ENCODE data around the gene FKBP10.
"Not testable (repeated sequence)": the region's sequence is repeated elsewhere in the genome, so short reads cannot be mapped to it uniquely, and the experiment has no call there.

The FKBP10 gene, protein sequence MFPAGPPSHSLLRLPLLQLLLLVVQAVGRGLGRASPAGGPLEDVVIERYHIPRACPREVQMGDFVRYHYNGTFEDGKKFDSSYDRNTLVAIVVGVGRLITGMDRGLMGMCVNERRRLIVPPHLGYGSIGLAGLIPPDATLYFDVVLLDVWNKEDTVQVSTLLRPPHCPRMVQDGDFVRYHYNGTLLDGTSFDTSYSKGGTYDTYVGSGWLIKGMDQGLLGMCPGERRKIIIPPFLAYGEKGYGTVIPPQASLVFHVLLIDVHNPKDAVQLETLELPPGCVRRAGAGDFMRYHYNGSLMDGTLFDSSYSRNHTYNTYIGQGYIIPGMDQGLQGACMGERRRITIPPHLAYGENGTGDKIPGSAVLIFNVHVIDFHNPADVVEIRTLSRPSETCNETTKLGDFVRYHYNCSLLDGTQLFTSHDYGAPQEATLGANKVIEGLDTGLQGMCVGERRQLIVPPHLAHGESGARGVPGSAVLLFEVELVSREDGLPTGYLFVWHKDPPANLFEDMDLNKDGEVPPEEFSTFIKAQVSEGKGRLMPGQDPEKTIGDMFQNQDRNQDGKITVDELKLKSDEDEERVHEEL

GRCh38 chr17:41812381-41813151, at the start of gene FKBP10:
TSS of gene FKBP10 (plus strand) at chr17:41813004. CDS start at chr17:41813035, 31 bp downstream.
- DNase-seq, result peak; percentile 77

GRCh38 chr17:41763327-41763726, 49.5 kb upstream of the FKBP10 start:
- no peak for DNase-seq

DNA sequence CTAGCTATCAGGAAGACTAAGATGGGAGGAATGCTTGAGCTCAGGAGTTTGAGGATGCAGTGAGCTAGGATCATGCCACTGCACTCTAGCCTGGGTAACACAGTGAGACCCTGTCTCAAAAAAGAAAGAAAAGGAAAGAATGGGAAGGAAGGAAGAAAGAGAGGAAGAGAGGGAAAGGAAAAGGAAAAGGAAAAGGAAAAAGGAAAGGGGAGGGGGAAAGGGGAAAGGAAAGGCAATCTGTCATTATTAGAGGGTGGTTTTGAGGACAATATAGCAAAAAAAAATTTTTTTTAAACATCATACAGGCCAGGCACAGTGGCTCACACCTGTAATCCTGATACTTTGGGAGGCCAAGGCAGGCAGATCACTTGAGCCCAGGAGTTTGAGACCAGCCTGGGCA, 46.7 kb upstream of the FKBP10 start:
- DNase-seq, result no peak

- DNase-seq, result no peak
These were observed 45.3 kb upstream of the FKBP10 start for GRCh38 chr17:41767324-41768042.

GRCh38 chr17:41768682-41769288, 44.0 kb upstream of the FKBP10 start:
- DNase-seq, result no peak

DNA sequence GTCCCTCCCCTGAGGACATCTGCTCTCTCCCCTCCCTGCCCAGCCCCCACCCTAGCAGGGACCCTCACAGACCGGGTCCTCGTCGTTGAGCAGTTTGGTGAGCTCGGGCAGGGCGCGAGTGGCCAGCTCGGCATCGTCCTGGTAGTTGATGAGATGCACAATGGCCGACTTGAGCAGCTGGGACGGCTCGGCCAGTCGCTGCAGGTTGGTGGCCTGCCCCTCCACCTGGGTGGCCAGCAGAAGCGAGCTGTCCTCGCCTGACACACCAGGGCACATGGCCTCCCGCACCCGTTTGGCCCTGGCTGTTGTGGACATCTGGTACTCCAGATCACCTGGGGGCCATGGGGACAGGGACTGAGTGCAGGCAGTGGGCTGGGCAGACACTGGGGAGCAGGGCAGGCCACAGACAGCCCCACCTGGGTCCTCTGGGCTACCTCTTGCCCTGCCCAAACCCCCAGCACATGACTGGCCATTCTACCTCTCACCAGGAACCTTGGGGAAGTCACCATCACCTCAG, 43.4 kb upstream of the FKBP10 start:
- no peak for DNase-seq

DNA sequence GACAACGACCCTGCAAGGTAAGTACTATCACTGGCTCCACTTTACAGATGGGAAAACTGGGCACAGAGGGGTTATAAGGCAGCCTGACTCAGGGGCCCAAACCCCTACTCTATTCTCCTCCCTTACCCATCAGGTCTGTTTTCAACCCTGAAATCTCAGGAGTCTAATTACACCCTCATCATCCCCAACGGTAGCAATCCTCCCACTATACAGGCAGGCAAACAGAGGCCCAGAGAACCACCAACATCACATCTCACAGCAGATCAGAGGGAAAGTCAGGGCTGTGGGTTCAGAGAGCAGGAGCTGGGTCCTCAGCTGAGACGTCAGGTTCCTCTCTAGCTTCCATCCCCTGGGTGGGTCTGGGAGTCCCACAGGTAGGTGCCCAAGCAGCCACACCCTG, 42.8 kb upstream of the FKBP10 start:
- no peak for DNase-seq

GRCh38 chr17:41771389-41772206, 41.2 kb upstream of the FKBP10 start:
- DNase-seq, result no peak

GRCh38 chr17:41772218-41772585, 40.6 kb upstream of the FKBP10 start:
- DNase-seq, result no peak

DNA sequence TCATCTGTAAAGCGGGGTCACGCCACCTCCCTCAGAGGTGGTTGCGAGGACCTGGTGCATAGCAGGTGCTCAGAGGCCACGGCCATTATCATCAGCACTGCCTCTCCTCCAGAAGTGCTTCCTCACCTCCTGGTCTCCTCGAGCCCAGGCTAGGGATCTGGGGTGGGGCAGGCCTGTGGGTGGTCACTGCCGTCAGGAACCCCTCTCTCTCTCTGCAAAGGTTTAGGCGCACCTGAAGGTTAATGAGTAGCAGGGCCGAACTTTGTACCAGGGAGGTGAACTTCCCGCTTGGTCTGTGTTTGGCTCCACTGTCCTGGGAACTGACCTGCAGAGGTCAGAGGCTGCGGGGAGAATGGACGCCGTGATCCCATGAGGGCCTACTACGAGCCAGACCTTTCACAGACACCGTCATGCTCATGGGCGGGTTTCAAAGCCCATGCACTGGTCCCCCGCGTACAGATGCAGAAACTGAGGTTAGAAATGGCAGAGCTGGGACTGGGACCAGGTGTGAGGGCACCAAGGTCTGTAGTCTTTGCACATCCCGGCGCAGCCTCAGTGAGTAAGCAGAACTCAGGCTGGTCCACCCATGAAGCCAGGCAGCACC, 40.1 kb upstream of the FKBP10 start:
- no peak for DNase-seq

GRCh38 chr17:41773190-41773588, 39.6 kb upstream of the FKBP10 start:
- DNase-seq, result no peak

DNA sequence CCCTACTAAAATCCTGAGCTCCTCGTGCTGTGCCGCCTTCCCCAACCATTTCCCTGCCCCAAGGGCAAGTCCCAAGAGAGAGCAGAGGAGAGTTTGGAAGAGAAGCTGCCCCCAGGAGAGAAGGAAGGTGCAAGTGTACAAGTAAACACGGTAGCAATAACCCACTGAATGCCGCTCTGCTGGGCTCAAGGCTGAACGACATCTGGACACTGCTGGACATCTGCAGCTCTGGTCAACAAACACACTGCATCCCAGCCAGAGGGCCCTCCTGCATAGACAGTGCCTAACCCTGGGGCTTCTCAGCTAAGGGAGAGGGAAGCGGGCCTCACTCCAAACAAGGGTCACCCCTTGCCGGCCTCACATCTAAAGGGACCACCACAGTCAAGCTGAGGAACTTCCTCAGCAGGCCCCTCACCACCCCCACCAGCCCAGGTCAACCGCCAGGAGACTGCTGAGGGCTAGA, 39.0 kb upstream of the FKBP10 start:
- no peak for DNase-seq

GRCh38 chr17:41775394-41776226, 37.2 kb upstream of the FKBP10 start:
- DNase-seq, result no peak

DNA sequence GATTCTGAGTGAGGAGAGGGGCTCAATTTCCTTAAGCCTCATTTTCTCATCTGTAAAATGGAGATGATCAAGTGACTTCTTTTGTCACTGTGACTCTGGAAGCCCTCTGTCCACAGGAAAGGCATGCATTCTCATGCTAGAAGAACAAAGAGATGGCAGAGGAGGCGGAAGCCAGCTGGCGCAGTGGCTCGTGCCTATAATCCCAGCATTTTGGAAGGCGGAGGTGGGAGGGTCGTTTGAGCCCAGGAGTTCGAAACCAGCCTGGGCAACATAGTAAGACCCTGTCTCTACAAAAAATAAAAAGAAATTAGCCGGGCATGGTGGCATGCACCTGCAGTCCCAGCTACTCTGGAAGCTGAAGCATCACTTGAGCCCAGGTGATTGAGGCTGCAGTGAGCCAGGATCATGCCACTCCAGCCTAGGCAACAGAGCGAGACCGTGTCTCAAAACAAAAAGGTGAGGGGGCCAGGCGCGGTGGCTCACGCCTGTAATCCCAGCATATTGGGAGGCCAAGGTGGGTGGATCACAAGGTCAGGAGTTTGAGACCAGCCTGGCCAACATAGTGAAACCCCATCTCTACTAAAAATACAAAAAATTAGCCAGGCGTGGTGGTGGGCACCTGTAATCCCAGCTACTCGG, 36.4 kb upstream of the FKBP10 start:
- not testable (repeated sequence) for DNase-seq

DNA sequence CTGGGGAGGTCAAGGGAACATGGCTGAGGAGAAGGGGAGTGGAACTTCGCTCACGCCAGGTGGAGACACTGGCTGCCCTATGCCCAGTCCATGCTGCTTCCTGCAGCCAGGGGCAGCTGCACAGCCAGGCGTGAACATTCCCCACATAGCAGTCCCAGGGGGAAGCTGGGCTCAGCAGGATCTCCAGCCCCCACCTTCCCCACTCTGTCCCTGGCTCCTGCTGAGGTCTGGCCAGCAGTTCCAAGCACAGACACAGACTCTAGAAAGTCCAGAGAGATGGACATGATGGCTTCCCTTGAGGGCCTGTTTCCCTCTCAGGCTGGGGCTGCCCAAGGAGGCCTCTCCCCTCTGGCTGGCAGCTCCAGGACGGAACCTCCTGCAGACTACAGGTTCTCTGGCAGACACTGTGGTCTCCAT, 35.6 kb upstream of the FKBP10 start:
- no peak for DNase-seq

DNA sequence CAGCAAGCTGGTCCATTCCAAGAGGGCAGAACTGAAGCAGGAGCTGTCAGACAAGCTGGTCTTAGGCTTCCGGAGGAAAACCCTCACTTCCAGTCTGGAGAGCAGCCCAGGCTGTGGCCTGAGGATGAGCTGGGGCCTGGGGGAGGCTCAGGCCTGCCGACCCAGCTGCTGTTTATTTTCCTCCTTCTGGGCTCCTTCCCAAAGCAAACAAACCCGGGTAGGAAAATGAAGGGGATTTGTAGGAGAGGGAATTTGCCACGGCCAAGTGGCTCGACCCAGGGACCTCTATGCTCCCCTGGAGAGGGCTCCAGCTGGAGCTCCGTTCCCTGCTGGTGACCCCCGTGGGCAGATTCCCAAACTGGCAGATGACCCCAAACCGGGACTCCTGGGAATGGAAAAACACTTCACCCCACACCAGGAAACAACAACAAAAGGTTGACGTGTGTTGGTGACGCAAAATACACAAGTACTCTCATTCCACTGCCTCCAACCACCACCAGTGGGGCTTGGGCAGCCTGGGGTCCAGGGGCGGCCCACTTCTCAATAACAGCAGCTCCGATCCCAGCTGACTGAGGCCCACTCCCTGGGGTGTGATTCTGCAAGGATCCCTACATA, 35.1 kb upstream of the FKBP10 start:
- DNase-seq, result peak; percentile 73

GRCh38 chr17:41779954-41780353, 32.9 kb upstream of the FKBP10 start:
- DNase-seq, result no peak

- no peak for DNase-seq
These were observed 31.2 kb upstream of the FKBP10 start for GRCh38 chr17:41781404-41782110.

All from DMS79 (cell line).